GM18517 (cell line): ENCODE results near the gene SYTL3.

ENCODE experiments used
- ATAC-seq: cut with Tn5 transposase; IDR thresholded peaks from one replicate; pipeline ENCODE4 v1.9.1; 2021; ENCODE audit warnings: mild to moderate bottlenecking, moderate library complexity; ENCODE audit not compliant: unreplicated experiment

The SYTL3 gene

DNA sequence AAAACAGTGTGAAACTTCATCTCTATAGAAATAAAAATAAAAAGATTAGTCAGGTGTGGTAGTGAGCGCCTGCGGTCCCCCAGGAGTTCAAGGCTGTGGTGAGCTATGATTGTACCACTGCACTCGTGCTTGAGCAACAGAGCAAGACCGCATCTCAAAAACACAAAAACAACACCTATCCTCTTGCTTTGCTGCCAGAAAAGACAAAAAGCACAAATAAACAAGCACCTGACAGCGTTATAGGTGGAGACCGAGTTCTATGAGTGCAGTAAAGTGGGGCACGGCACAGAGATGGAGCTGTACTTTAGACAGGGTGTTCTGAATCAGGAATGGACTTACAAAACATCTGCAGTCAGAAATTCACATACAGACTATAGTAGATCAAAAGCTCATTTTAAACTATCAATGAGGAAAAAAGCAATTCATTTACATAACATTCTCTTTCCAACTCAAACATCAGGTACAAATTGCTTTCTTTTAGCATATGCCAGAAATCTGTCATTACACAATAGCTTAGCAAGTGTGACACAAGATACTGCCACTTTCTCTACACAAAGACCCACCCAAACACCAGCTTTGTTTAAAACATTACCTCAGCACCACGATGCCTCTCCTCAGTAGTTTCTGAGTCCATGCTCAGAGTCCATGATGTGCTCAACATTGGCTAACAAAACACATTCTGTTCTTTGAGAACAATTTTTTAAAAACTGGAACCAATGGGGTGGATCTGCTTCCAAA lies 159.3 kb downstream of the SYTL3 start:
- peak; percentile 62 for ATAC-seq

GRCh38 chr6:158810155-158811095 lies 160.6 kb downstream of the SYTL3 start:
- ATAC-seq: no peak

- ATAC-seq: no peak
Measured at GRCh38 chr6:158812611-158813010, 162.8 kb downstream of the SYTL3 start.

DNA sequence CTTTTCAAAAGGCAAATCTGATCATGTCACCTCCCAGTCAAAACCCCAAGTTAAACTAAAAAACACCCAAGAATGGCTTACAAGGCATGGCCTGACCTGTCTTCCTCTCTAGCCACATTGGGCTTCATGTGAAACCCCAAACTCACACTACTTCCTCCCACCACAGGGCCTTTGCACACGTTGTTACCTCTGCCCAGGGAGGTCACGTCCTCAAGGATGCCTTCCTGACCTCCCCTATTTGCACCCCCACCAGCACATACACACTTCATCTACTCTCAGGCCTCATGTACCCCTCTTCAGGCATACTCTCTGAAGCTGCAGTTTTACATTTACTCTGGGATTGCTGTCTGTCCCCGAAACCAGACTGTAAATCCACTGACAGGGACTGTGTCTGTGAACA lies 163.2 kb downstream of the SYTL3 start:
- ATAC-seq: no peak
